Measurements from ENCODE around the gene RBKS. TPM values are rescaled to one million over a fixed set of nuclear protein-coding genes. Genes with fewer than 3 reads are reported as not detected.
A peak's percentile ranks its signal among the peaks of the same experiment; 100 is the strongest.

RBKS gene
- total and polyA plus RNA-seq, 2 of the 13 experiments (the other 11 are each of a cell fraction or from before 2014, with no cell fraction given), result 7.7 to 8.3 TPM

- TF ChIP-seq FOXP1 (IDR thresholded peaks at IDR 0.05), result no peak
- 0 out of 2 replicates have a peak, but pooled peaks have one; percentile 6 for TF ChIP-seq FOXP1 (CRISPR knock-in tag; IDR thresholded peaks at IDR 0.05)
- TF ChIP-seq HOMEZ (CRISPR knock-in tag; IDR thresholded peaks at IDR 0.05; ENCODE audit: low read depth), result peak; percentile 16; the same call in 1 of the 2 replicates
- TF ChIP-seq RFX3 (CRISPR knock-in tag; IDR thresholded peaks at IDR 0.05), result no peak
- TF ChIP-seq PHF5A (CRISPR knock-in tag; IDR thresholded peaks at IDR 0.05; ENCODE audit: low read depth, unreplicated experiment), result no peak
- no peak for TF ChIP-seq ZFP62 (CRISPR knock-in tag; IDR thresholded peaks at IDR 0.05)
- peak; percentile 19; the same call in 1 of the 2 replicates for TF ChIP-seq RARA (CRISPR knock-in tag; IDR thresholded peaks at IDR 0.05)
- TF ChIP-seq RERE (CRISPR knock-in tag; IDR thresholded peaks at IDR 0.05; ENCODE audit: low read depth), result no peak
- peak; percentile 12; the same call in 1 of the 2 replicates for TF ChIP-seq ETV5 (CRISPR knock-in tag; IDR thresholded peaks at IDR 0.05; ENCODE audit: borderline replicate concordance)
- TF ChIP-seq SMAD3 (CRISPR knock-in tag; IDR thresholded peaks at IDR 0.05), result no peak
- TF ChIP-seq ELF3 (CRISPR knock-in tag; IDR thresholded peaks at IDR 0.05), result peak; percentile 56; the same call in 1 of the 2 replicates
- TF ChIP-seq ZNF101 (CRISPR knock-in tag; IDR thresholded peaks at IDR 0.05; ENCODE audit: borderline replicate concordance, low read depth), result no peak
These were observed 30.1 kb upstream of the RBKS start (continued) for GRCh38 chr2:27920148-27920885.

Measured in HepG2 (cell line).